DOHH2 (cell line): ENCODE results near the gene RAG2.

Source experiments
- H3F3A ChIP-seq: fragments of 200-600 bp; sonication (generic), shearing (Covaris generic); 2 replicates; pipeline ENCODE4 v1.6.0; 2016; ENCODE audit warnings: antibody characterized with exemption, mild to moderate bottlenecking; ENCODE audit not compliant: control insufficient read depth, insufficient read depth
- H3K27ac ChIP-seq: fragments of 200-600 bp; sonication (generic); 2 replicates; pipeline ENCODE4 v1.5.1; 2014; ENCODE audit warnings: low read depth, mild to moderate bottlenecking, low read length, moderate library complexity
- H3K27me3 ChIP-seq: fragments of 200-600 bp; sonication (generic); 2 replicates; pipeline ENCODE4 v1.6.1; 2014; ENCODE audit warnings: mild to moderate bottlenecking, low read length, mixed read lengths; ENCODE audit not compliant: control insufficient read depth
- H3K36me3 ChIP-seq: fragments of 200-600 bp; sonication (generic); 2 replicates; pipeline ENCODE4 v1.6.1; 2014; ENCODE audit warnings: mild to moderate bottlenecking, low read length, moderate library complexity, mixed read lengths; ENCODE audit not compliant: control insufficient read depth
- H3K4me1 ChIP-seq: fragments of 200-600 bp; sonication (generic); 2 replicates; pipeline ENCODE4 v1.6.1; 2014; ENCODE audit warnings: mild to moderate bottlenecking, low read length, mixed read lengths; ENCODE audit not compliant: control insufficient read depth
- H3K4me2 ChIP-seq: fragments of 200-600 bp; sonication (generic); 2 replicates; pipeline ENCODE4 v1.6.0; 2014; ENCODE audit warnings: mild to moderate bottlenecking, low read length, moderate library complexity
- H3K4me3 ChIP-seq: fragments of 200-600 bp; sonication (generic); 2 replicates; pipeline ENCODE4 v1.5.1; 2014; ENCODE audit warnings: mild to moderate bottlenecking, low read length, mixed read lengths
- H3K79me2 ChIP-seq: fragments of 200-600 bp; sonication (generic); 2 replicates; pipeline ENCODE4 v1.6.1; 2014; ENCODE audit warnings: mild to moderate bottlenecking, low read length, mixed read lengths; ENCODE audit not compliant: control insufficient read depth
- H3K9me2 ChIP-seq: fragments of 200-600 bp; sonication (generic); replicated peaks from 2 replicates; pipeline ENCODE4 v1.6.1; 2014; ENCODE audit warnings: mild to moderate bottlenecking, low read length, mixed read lengths; ENCODE audit not compliant: control insufficient read depth
- H3K9me3 ChIP-seq: fragments of 200-600 bp; sonication (generic); 2 replicates; pipeline ENCODE4 v1.6.1; 2014; ENCODE audit warnings: antibody characterized with exemption, low read length, mixed read lengths; ENCODE audit not compliant: control insufficient read depth, insufficient read depth
- H4K20me1 ChIP-seq: fragments of 200-600 bp; sonication (generic); 2 replicates; pipeline ENCODE4 v1.6.0; 2014; ENCODE audit warnings: low read depth, mild to moderate bottlenecking, antibody characterized with exemption, low read length, moderate library complexity; ENCODE audit not compliant: control insufficient read depth, insufficient read depth
- EZH2phosphoT487 ChIP-seq: fragments of 200-600 bp; sonication (generic); IDR thresholded peaks from 2 replicates; pipeline ENCODE4 v1.6.1; 2017; ENCODE audit warnings: borderline replicate concordance, mild to moderate bottlenecking, antibody characterized with exemption, low read length, moderate library complexity, mixed read lengths
- TF ChIP-seq, protein P1 (sequence below): fragments of 200-600 bp; sonication (generic); IDR thresholded peaks from one replicate; pipeline ENCODE4 v1.5.1; 2014; ENCODE audit warnings: antibody characterized with exemption, mild to moderate bottlenecking, low read depth, low read length; ENCODE audit not compliant: poor library complexity, severe bottlenecking

The RAG2 gene

DNA sequence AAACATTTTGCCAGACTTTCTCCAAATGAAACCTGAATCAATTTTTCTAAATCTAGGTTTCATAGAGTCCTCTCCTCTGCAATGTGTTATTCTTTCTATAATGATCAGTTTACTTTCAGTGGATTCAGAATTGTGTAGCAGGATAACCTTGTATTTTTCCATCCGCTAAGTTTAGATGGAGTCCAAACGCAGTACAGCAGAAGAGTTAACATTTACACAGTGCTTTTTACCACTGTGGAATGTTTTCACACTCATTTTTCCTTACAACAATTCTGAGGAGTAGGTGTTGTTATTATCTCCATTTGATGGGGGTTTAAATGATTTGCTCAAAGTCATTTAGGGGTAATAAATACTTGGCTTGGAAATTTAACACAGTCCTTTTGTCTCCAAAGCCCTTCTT is 20.7 kb downstream of the RAG2 start:
- Histone ChIP-seq H3K27ac (no peak overlapping the region), H3K4me2 (no peak overlapping the region), H3K27me3 (no peaks in the 10 kb centered on the region), H3K4me1 (no peaks in the 10 kb centered on the region), H3F3A (no peaks in the 10 kb centered on the region), H3K79me2 (no peaks in the 10 kb centered on the region), H4K20me1 (no peaks in the 10 kb centered on the region), H3K9me3 (peaks cover 5% of the 10 kb centered on the region; the same call in 1 of the 2 replicates), H3K9me2 (no peaks in the 10 kb centered on the region), H3K4me3 (no peak overlapping the region), H3K36me3 (no peaks in the 10 kb centered on the region)
- TF ChIP-seq, protein P1, sequence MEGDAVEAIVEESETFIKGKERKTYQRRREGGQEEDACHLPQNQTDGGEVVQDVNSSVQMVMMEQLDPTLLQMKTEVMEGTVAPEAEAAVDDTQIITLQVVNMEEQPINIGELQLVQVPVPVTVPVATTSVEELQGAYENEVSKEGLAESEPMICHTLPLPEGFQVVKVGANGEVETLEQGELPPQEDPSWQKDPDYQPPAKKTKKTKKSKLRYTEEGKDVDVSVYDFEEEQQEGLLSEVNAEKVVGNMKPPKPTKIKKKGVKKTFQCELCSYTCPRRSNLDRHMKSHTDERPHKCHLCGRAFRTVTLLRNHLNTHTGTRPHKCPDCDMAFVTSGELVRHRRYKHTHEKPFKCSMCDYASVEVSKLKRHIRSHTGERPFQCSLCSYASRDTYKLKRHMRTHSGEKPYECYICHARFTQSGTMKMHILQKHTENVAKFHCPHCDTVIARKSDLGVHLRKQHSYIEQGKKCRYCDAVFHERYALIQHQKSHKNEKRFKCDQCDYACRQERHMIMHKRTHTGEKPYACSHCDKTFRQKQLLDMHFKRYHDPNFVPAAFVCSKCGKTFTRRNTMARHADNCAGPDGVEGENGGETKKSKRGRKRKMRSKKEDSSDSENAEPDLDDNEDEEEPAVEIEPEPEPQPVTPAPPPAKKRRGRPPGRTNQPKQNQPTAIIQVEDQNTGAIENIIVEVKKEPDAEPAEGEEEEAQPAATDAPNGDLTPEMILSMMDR: no peak
- no peak for TF ChIP-seq EZH2phosphoT487

DNA sequence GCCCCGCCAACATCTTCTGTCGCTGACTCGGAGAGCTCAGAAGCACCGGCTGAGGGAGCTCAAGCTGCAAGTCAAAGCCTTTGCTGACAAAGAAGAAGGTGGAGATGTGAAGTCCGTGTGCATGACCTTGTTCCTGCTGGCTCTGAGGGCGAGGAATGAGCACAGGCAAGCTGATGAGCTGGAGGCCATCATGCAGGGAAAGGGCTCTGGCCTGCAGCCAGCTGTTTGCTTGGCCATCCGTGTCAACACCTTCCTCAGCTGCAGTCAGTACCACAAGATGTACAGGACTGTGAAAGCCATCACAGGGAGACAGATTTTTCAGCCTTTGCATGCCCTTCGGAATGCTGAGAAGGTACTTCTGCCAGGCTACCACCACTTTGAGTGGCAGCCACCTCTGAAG is 23.6 kb downstream of the RAG2 start:
- TF ChIP-seq EZH2phosphoT487: no peak
- TF ChIP-seq, protein P1: no peak
- no peaks in the 10 kb centered on the region for H3K4me1 ChIP-seq
- no peaks in the 10 kb centered on the region for H3F3A ChIP-seq
- no peak overlapping the region for H3K27ac ChIP-seq
- H3K4me2 ChIP-seq: no peak overlapping the region
- no peaks in the 10 kb centered on the region for H4K20me1 ChIP-seq
- no peaks in the 10 kb centered on the region for H3K9me3 ChIP-seq
- H3K27me3 ChIP-seq: peaks cover 10% of the 10 kb centered on the region
- H3K36me3 ChIP-seq: no peaks in the 10 kb centered on the region
- H3K79me2 ChIP-seq: no peaks in the 10 kb centered on the region
- no peaks in the 10 kb centered on the region for H3K9me2 ChIP-seq
- no peak overlapping the region for H3K4me3 ChIP-seq

DNA sequence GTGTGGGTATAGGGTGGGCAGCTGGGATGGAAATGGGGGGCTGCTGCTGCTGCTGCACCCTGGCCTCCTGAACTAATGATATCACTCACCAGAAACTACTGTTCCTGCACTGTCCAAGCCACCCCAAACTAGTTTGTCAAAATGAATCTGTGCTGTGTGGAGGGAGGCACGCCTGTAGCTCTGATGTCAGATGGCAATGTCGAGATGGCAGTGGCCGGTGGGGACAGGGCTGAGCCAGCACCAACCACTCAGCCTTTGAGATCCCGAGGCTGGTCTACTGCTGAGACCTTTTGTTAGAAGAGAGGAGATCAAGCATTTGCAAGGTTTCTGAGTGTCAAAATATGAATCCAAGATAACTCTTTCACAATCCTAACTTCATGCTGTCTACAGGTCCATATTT is 28.9 kb downstream of the RAG2 start:
- Histone ChIP-seq H3K4me3 (no peak overlapping the region), H3F3A (no peaks in the 10 kb centered on the region), H3K9me2 (no peaks in the 10 kb centered on the region), H3K4me1 (no peaks in the 10 kb centered on the region), H4K20me1 (no peaks in the 10 kb centered on the region), H3K36me3 (no peaks in the 10 kb centered on the region), H3K79me2 (no peaks in the 10 kb centered on the region), H3K27ac (no peak overlapping the region), H3K4me2 (no peak overlapping the region), H3K27me3 (peaks cover 39% of the 10 kb centered on the region), H3K9me3 (no peaks in the 10 kb centered on the region)
- TF ChIP-seq EZH2phosphoT487: no peak
- TF ChIP-seq, protein P1: no peak

DNA sequence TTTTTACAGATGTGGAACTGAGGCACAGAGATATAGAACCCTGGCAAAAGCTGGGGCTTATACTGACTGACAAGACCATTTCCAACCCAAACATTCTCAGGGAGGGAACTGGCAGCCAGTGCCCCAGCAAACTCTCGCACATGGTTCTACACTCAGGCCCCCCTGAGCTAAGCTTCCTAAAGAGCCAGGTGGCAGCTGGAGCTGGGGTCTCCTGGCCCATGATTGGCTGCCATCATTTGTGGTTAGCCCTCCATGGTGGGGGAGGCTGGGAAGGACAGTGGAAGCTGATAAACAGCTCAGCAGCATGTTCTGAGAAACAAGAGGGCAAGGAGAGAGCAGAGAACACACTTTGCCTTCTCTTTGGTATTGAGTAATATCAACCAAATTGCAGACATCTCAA is 30.3 kb downstream of the RAG2 start, which contains the start of gene RAG1:
TSS of gene RAG1 (plus strand) at position 314 of the 400 bp plus-strand sequence. CDS start 5,298 bp downstream, outside the sequence.
- Histone ChIP-seq H3K9me2 (no peaks in the 10 kb centered on the region), H3K79me2 (no peaks in the 10 kb centered on the region), H3F3A (no peaks in the 10 kb centered on the region), H3K27me3 (peaks cover 41% of the 10 kb centered on the region), H3K4me1 (no peaks in the 10 kb centered on the region), H3K27ac (no peak within 1 kb of the TSS), H3K36me3 (no peaks in the 10 kb centered on the region), H3K9me3 (no peaks in the 10 kb centered on the region), H3K4me2 (no peak within 1 kb of the TSS), H3K4me3 (no peak within 1 kb of the TSS), H4K20me1 (no peaks in the 10 kb centered on the region)
- TF ChIP-seq EZH2phosphoT487: no peak
- TF ChIP-seq, protein P1: no peak
